GM19452 (cell line): Measurements from ENCODE around the gene PTPN14.
"Not testable (repeated sequence)": the region's sequence is repeated elsewhere in the genome, so short reads cannot be mapped to it uniquely, and the experiment has no call there.

Experiments
- ATAC-seq: cut with Tn5 transposase; IDR thresholded peaks from one replicate; pipeline ENCODE4 v1.9.1; 2021; ENCODE audit not compliant: unreplicated experiment

PTPN14 gene

DNA sequence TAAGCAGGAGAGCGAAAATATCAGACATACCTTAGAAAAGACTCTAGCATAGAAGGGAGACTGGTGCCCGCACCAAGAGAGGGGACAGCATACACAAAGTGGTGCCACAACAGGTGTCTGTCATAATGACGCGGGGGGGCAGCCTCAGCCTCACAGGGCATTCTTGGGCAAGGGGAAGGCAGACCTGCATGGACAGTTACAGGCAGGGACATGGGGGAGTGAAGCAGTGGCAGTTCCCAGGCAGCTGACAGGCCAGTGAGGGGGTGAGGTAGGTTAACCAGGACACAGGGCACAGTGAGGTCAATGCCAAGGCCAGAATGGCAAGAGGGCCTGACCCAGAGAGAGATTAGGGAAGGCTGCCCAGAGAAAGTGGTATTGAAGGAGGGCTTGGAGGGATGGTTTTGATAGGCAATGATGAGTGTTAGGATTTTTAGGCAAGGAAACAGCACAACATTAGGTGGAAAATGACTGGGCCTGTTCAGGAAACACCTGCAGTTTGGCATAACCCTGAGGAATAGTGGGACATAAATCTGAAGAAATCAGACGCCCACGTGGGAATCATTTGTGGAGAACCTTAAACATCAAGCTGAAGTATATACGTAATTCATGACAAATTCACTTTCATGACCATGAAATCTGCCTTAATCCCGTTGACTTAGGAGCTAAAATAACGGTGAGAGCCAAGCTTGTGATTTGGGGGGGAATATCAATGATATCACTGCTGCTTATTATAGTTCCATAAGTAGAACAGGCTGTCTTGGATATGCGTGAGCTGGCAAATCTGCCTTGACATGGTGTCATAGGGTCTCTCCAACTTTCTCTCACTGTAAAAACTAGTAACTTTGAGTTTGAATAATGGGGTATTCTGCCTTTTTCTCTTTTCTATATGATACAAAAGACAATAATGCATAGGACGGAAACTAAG is 8.9 kb downstream of the PTPN14 start:
- no peak for ATAC-seq

DNA sequence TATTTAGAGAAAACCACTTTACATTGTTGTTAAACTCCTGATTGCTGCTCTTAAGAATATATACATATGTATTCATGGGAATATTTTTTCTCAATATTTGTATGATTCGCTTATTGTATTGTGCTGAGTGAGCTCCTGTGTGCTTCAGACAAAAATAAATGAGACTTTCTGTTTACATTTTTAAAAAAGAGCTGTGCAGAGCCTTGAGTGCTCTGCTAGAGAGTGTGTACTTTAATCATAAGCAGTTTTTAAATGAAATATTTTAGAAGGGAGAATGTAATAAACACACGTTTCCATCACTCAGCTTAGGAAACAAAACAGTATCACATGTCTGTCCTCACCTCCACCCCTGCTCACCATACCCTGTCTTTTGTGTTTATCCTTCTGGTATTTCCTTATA is 9.7 kb downstream of the PTPN14 start:
- no peak for ATAC-seq

DNA sequence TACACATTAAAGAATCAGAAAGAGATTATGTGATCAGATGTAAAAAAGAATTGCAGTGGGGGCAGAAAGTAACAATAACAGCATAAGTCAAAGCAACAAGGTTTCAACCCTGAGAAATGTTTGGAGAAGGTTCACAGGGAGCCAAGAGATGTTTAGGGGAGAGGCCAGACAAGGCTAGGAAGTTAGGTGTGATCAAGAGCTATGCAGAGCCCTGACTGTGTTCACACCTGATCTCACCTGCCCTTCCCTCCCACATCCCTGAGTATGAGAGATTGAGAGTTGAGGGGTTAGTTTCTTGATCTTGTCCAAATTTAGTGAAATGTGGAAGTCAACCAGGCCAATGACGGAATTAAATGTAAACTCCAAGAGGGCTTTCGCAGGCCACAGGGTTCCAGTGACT is 10.2 kb downstream of the PTPN14 start:
- no peak for ATAC-seq

DNA sequence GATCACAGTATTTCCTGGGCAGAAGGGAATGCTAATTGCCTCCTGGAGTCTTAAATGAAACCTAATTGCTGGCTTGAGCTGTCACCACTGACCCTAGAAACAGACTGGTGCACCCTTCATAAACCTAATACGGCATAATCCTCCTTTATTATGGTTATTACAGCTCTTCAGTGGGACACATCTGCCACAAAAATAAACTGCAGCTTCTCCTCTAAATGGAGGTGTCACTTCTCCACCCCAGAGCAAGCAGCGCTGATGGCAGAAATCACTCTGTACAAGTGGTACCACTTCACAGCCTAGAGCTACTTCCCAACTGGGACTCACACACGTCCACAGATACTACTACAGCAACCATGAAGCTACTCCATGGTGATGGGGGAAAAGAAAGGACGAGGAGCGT is 11.1 kb downstream of the PTPN14 start:
- no peak for ATAC-seq

DNA sequence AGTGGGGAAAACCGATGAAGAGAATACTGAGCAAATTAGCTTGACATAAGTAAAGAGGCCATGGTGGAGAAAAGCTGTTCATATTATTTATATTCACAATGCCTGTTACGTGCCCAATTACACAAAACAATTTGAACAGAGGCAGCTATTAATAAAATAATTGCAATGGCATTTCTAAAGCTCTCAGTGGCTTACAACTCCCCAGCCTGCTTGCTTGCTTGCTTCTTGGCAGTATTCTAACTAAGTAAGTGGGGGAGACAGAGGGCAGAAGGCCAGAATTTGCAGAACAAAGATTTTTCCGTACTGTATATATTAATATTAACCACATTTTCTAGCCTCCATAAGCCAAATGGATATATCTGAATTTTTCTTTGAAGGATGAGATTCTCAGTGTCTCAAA is 12.9 kb downstream of the PTPN14 start:
- ATAC-seq = no peak

DNA sequence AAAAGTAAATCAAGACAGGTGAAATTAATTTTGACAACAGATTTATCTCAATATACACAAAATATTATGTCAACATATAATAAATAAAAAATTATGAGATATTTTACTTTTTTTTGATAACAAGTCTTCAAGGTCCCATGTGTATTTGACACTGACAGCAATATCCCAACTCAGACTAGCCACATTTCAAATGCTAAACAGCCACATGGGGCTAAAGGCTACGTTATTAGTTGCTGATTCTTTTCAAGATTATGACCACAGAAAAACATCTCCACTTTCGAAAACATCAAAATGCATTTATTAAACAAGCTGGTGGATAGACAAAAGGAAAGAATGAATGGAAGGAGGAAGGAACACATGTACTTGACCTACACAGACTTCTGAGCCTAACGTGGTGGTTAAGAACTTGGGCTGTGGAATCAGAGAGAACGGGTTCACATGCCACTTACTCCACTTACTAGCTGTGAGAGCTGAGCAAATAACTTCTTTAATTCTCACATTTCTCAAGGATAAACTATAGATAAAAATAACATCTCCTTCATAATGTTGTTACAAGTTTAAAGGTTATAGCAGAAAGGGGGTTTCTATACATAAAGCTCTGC is 13.4 kb downstream of the PTPN14 start:
- ATAC-seq = no peak

DNA sequence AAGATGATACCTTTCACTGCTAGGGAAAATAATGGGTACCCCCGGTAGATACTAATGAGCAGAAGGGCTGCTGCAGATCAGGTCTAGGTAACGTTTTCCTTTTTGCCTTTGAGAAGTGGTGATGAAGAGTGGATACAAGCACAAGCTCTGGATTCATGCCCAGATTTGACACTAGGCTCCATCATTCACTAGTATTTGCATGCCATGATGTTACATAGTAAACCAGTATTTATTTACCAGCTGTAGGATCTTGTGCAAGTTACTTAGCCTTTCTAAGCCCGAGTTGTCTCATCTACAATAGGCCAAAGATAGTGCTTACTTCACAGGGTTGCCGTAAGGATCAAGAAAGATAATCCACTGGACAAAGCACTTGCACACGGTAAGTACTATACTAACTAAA is 14.2 kb downstream of the PTPN14 start:
- no peak for ATAC-seq

DNA sequence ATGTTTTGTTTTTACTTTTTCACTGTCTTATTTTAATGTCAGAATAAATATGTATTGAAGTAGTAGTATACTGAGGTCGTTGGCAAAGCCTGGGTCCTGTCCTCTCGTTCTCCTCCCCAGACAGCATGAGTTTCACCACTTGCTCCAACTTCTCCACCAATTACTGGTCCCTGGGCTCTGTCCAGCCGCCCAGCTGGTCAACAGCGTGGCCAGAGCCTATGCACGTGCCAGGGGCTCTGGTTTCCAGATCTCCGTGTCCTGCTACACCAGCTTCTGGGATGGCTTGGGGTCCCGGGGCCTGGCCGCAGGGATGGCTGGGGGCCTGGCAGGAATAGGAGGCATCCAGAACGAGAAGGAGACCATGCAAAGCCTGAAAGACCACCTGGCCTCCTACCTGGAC is 19.3 kb downstream of the PTPN14 start:
- ATAC-seq = no peak

DNA sequence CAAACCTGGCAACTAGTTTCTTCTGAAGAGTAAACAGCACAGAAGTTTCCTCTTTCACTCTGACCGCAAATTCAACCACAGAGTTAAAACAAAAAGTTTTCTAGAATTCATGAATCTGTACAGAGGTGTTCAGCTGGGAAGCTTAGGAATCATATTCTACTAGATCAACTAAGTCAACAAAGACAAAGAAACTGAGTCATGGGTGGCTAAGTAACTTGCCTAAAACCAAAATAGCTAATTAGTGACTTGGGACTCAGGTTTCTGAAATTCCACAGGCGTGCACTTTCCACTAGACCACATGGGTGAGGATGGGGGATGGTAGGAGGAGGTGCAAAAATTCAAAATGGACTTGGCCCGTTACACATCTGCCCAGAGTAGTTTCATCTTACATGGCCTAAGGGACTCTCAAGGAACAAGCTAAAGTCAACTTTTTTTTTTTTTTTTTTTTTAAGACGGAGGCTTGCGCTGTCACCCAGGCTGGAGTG is 25.8 kb downstream of the PTPN14 start:
- ATAC-seq = no peak

DNA sequence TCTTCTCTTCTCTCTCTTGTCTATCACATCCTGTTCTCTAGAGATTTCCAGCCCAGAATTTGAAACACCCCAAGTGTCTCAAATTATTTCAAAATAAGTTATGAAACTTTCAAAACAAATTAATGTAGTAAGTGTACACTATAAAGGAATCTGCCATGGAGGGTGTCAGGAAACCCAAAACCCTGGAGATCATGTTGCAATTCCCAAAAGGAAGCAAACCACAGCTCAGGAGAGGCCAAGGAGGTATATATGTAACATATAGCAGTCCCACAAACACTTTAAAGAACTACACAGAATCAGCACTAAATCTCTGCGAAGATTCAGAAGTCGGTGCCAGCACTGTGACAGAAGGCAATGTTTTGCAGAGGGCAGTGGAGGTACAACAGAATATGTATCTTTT is 26.6 kb downstream of the PTPN14 start:
- ATAC-seq = no peak

DNA sequence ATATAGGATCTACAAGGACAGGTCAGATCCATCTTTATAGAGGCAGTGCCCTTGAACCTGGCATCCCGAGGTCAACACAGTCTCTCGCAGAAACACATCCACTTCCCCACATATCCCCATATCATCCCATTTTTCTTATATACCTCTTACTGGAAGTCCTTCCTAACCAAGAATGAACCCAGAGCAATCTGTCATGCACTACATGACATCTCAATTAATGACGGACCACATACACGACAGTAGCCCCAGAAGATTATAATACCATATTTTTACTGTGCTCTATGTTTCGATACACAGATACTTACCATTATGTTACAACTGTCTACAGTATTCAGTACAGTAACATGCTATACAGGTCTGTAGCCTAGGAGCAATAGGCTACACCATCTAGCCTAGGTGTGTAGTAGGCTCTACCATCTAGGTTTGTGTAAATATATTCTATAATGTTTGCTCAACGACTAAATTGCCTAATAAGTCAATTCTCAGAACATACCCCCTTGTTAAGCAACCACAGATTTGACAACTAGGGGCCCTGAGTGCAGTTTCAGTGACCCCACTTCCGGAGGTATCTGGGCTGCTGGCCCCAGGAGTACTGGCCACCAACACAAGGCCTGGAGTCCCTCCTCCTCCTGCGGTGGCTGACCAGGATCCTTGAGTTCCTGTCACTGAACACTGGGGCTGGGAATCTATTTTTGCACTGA is 28.1 kb downstream of the PTPN14 start:
- ATAC-seq = no peak

DNA sequence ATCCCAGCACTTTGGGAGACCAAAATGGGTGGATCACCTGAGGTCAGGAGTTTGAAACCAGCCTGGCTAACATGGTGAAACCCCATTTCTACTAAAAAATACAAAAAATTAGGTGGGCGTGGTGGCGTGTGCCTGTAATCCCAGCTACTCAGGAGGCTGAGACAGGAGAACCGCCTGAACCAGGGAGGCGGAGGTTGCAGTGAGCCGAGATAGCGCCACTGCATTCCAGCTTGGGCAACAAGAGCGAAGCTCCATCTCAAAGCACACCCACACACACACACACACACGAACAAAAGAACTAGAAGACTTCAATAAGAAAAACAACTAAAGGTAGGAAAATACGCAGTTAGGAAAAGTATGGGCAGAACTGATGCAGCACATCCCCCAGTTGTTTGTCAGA is 29.9 kb downstream of the PTPN14 start:
- not testable (repeated sequence) for ATAC-seq

DNA sequence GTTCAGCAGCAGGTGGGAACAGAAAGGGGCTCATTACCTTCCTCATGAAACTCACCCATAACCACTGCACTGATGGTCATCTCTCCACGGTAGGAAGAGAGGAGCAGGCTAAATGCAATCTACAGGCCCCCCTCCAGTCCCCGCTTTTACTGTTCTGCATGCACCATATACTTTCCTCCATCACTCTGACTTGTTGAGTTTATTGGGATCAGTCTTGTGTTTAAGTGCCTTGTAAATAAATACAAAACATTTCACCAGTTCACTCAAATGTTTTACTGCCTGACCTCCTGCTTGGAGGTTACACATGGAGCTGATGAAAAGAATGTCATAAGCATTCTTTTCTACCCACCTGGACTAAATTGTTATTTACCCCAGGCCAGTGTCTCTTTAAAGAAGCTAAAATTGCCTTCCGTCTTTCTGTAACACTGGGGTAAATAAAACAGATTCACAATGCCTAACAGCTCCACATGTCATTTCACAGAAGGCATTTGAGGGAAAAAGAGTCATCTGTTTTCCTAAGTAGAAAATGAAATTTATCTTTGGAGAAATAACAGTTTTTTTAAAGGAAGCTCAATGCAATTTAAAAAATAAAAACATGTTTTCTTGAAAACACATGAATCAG is 30.7 kb downstream of the PTPN14 start:
- no peak for ATAC-seq

DNA sequence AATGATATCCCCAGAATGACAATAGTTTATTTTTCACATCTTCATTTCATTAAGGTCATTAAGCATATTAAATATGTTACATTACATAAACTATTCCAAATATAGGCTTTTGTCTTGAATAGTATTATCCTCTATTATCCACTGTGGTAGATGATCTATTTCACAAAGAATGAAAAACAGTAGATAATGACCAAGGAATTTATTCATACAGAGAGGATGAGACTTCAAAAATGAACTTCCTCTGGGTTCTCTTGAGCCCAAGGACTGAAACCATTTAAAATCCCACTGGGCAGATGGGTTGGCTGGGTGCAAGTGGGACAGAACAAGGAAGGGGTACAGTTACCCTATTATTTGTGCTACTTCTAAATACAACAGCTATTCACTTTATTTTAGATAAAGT is 33.0 kb downstream of the PTPN14 start:
- ATAC-seq = no peak

DNA sequence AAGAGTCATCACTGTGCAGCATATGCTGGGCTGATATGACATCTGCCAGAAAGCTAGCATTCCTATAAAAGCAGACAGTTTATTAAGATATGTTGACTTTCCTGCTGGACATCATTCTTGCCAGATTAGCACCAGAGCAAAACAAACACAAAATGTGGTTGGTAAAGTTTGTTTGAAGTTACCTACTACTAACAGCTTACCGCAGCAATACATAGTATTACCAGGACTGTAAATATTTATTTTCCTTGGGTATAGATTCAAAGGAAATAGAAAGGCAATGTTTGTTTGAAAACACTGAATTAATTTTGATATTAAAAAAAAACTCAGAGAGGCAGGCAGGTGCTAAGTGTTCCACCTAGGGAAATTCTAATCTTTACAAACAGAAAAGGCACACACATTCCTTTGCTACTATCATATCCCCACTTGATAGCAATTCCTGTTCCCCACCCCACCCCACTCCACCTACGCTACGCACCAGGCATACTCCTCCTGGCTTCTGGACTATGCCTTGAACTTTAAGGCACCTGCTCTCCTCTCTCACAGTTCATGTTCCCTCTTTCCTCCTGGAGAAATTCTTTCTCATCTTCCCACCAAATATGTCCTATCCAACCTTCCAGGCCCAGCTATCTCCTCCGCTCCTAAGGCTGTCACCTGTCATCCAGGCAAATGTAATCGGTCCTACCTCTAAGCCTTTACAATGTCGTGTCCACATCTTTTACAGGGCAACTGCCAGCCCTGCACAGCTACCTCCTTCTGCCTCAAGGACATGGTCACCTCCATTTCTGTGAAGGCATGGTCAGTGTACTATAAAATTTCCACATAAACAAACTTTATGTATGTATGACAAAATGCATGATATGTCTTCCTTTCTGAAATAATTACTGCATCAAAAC is 34.7 kb downstream of the PTPN14 start:
- ATAC-seq = no peak

DNA sequence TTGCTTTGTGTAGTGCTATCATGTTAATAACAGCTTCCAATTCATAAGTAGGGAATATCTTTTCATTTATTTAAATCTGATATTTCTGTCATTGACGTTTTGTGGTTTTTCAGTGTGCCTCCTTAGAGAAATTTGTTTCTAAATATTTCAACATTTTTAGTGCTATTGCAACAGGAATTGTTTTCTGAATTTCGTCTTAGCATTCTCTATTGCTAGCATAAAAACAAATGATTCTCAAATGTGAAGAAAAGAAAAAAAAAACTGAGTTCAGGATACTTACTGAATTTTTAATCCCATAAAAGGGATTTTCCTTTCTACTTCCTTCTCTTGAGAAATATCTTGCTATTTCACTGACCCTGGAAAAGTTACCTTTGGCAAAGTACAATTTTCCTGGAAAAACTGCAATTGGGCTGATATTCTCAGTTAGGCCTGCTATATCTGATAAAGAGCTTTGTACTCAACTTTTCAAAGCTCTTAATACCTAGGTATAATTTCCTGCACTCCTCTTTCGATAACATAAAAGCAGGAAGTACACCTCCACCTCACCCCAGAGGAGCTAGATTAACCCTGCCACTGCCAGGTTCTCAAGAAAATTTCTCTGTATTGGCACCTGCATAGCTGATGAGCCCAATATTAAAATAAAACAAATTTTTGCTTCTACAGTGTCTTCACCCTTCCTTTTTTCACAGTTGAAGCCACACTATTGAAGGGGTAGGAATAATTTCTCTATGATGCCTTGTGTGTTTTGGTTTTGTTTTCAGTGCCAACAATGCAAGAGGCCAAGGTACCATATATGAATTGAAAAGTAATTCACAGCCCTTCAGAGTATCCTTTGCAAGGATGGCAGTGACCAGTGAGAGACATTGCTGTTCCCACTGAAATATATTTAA is 35.6 kb downstream of the PTPN14 start:
- no peak for ATAC-seq

DNA sequence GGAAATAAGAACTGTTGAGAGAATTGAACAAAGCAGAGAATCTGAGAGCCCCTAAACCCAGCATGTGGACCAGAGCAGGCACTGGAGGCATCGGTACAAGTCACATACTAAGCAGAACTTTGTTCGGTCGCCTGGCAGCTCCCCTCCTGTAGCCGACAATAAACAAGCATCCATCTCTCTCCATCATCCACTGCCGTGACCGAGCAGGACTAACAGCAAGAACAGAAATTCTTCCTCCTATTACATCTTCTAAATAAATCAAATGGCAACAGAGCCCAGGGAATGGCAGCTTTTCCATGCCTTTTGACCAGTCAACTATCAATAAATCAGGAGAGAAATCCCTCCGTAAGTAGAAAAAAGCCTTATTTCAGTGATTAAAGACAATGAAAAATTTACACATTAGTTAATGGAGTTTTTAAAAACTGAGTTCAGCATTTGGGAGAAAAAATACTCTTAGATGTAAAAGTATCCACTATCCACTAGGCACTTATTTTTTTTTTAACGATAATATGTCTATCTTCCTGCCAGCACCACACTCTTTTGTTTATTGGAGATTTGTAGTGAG is 36.5 kb downstream of the PTPN14 start:
- ATAC-seq = no peak

DNA sequence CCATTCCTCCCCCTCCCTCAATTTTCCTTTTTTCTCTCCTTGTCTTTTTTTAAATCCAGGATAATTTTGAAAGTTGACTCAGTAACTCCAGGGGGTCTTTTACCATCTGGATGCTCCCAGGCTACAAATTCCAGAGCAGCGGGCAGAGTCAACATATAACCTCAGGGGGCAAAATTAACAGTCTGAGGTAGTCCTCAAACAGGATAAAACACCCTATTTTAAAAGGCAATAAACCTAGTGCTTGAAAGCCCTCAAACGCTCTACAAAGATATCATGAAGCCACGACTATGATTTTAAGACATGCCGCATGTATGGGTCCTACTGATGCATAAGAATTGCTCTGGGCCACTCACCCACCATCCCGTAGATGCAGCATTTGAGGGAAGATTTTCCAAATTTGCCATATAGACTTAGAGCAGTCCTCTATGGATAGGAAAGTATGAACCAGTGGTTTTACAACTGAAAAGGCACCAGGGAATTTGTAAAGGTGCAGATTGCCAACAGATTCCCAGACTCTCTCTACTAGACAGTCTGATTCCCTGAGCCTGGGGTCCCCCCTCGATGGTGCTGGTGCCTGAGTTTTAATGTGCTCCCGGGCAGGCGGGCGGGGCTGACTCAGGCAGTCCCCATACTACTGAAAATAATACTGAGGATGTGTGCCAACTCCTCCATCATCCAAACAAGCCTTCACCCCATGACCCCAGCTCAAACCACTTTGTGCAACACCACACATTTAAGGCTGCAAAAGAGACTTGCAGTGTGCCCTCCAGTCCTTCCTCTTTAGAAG is 37.2 kb downstream of the PTPN14 start:
- ATAC-seq = no peak
